T47D (cell line): Measurements from ENCODE around the gene DDX1.

ENCODE experiments used
- DNase-seq, 2 experiments: peaks; one replicate each; pipeline versions ENCODE4 v3.0.0 to v3.0.0-alpha.2; 2011 to 2012; ENCODE audit warnings: low read depth in 1 of 2, low spot score in 1 of 2
- JUND ChIP-seq: IDR thresholded peaks from 2 replicates; pipeline ENCODE4 v1.6.1; 2012; ENCODE audit warnings: low read depth
- in situ Hi-C: cut with HindIII; loops from 2 replicates; pipeline ENCODE4 v1.10.0; 2016; ENCODE audit warnings: low sequenced_read_pairs, low pct_unique_long_range_greater_than_20kb

The DDX1 gene

GRCh38 chr2:15646661-15647060 lies 55.0 kb downstream of the DDX1 start:
- DNase-seq = no peak
- in situ Hi-C loops = no loop called here
- no peak for TF ChIP-seq JUND

GRCh38 chr2:15647622-15648590 lies 56.2 kb downstream of the DDX1 start:
- no peak for TF ChIP-seq JUND
- no peak for DNase-seq
- in situ Hi-C loops = no loop called here

GRCh38 chr2:15648593-15649525 lies 57.2 kb downstream of the DDX1 start:
- in situ Hi-C loops = no loop called here
- no peak for DNase-seq
- TF ChIP-seq JUND = no peak

GRCh38 chr2:15649561-15650255 lies 58.0 kb downstream of the DDX1 start:
- in situ Hi-C loops = no loop called here
- no peak for DNase-seq
- no peak for TF ChIP-seq JUND

GRCh38 chr2:15650616-15651366 lies 59.1 kb downstream of the DDX1 start:
- no peak for DNase-seq
- TF ChIP-seq JUND = no peak
- in situ Hi-C loops = no loop called here

- in situ Hi-C loops = no loop called here
- no peak for TF ChIP-seq JUND
- DNase-seq = no peak
Observed at GRCh38 chr2:15651367-15651727, 59.7 kb downstream of the DDX1 start.

GRCh38 chr2:15652252-15652651 lies 60.6 kb downstream of the DDX1 start:
- no peak for TF ChIP-seq JUND
- in situ Hi-C loops = no loop called here
- DNase-seq = no peak

GRCh38 chr2:15652801-15653200 lies 61.1 kb downstream of the DDX1 start:
- no peak for DNase-seq
- in situ Hi-C loops = no loop called here
- TF ChIP-seq JUND = no peak

GRCh38 chr2:15653806-15654726 lies 62.4 kb downstream of the DDX1 start:
- in situ Hi-C loops = no loop called here
- DNase-seq = no peak
- no peak for TF ChIP-seq JUND

GRCh38 chr2:15654727-15655073 lies 63.0 kb downstream of the DDX1 start:
- in situ Hi-C loops = no loop called here
- TF ChIP-seq JUND = no peak
- DNase-seq = no peak
